Calu3 (cell line): ENCODE measurements around the gene SLMAP. TPM values are rescaled to one million over a fixed set of nuclear protein-coding genes. Genes with fewer than 3 reads are reported as not detected.

Source experiments
- BruUV-seq: library from RNA; stranded (reverse); fragments of 400-500 nt; replicated peaks from 2 replicates; lab custom pipeline; 2021; lab: Mats Ljungman, UMichigan
- CTCF ChIA-PET: fragments of 300-600 bp; sonication (Branson Sonifier 250); formaldehyde crosslinking; loops from one replicate; lab custom pipeline; 2022; ENCODE audit warnings: antibody characterized with exemption; lab: Charles Lee
- DNase-seq: peaks from one replicate; pipeline ENCODE4 v3.0.0; 2022
- H3K27ac Mint-ChIP-seq: one replicate; pipeline ENCODE4 v1.8.0; 2022; ENCODE audit warnings: mixed read lengths; ENCODE audit not compliant: unreplicated experiment
- H3K27me3 Mint-ChIP-seq: one replicate; pipeline ENCODE4 v1.8.0; 2022; ENCODE audit warnings: mixed read lengths; ENCODE audit not compliant: unreplicated experiment
- H3K36me3 Mint-ChIP-seq: one replicate; pipeline ENCODE4 v1.8.0; 2022; ENCODE audit warnings: mild to moderate bottlenecking, moderate library complexity, mixed read lengths; ENCODE audit not compliant: insufficient read depth, unreplicated experiment
- H3K4me1 Mint-ChIP-seq: one replicate; pipeline ENCODE4 v1.8.0; 2022; ENCODE audit warnings: mild to moderate bottlenecking, low read depth, mixed read lengths; ENCODE audit not compliant: unreplicated experiment
- H3K4me3 Mint-ChIP-seq: one replicate; pipeline ENCODE4 v1.8.0; 2022; ENCODE audit warnings: mild to moderate bottlenecking, low read depth, moderate library complexity, mixed read lengths; ENCODE audit not compliant: unreplicated experiment
- H3K9me3 Mint-ChIP-seq: one replicate; pipeline ENCODE4 v1.8.0; 2022; ENCODE audit warnings: low read depth, mixed read lengths; ENCODE audit not compliant: unreplicated experiment
- intact Hi-C: fragments of 100-400 bp; cut with micrococcal nuclease; formaldehyde crosslinking; loops from one replicate; pipeline ENCODE4 v1.10.0; 2022; ENCODE audit not compliant: unreplicated experiment
- total RNA-seq: library from RNA; stranded (reverse); gene quantifications from 2 replicates; pipeline ENCODE4 v1.2.3, GENCODE V29; 2022
- TF ChIP-seq, protein P1 (sequence below): fragments of 200-600 bp; IDR thresholded peaks from one replicate; pipeline ENCODE4 v1.8.0; 2022; ENCODE audit warnings: antibody characterized with exemption; ENCODE audit not compliant: unreplicated experiment

Gene SLMAP
- total RNA-seq, 1 experiment from 2014 or later = 114 TPM

DNA sequence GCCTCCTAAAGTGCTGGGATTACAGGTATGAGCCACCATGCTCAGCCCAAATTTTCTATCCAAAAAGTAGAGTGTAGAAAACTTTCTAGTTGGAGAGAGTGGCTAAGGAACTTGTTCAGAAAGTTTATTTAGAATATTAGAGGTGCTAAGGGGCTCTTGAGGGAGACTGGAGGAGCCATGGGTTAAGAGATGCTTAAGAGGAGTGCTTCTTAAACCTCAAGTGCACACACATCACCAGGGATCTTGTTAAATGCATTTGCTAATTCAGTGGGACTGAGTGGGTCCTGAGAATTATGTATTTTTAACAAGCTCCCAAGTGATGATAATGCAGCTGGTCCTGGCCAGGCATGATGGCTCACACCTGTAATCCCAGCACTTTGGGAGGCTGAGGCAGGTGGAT lies 29.7 kb upstream of the SLMAP start:
- Mint-ChIP-seq H3K27ac (no peak overlapping the region), H3K27me3 (no peaks in the 10 kb centered on the region), H3K9me3 (no peaks in the 10 kb centered on the region), H3K4me3 (no peak overlapping the region), H3K4me1 (peaks cover 17% of the 10 kb centered on the region), H3K36me3 (peaks cover 5% of the 10 kb centered on the region)
- CTCF ChIA-PET = interaction anchor here (0.7 kb wide), 1 partner anchor 20 kb away, joined by 3 read pairs; no protein-coding TSS in a partner anchor
- BruUV-seq = no TSS peak
- TF ChIP-seq, protein P1, sequence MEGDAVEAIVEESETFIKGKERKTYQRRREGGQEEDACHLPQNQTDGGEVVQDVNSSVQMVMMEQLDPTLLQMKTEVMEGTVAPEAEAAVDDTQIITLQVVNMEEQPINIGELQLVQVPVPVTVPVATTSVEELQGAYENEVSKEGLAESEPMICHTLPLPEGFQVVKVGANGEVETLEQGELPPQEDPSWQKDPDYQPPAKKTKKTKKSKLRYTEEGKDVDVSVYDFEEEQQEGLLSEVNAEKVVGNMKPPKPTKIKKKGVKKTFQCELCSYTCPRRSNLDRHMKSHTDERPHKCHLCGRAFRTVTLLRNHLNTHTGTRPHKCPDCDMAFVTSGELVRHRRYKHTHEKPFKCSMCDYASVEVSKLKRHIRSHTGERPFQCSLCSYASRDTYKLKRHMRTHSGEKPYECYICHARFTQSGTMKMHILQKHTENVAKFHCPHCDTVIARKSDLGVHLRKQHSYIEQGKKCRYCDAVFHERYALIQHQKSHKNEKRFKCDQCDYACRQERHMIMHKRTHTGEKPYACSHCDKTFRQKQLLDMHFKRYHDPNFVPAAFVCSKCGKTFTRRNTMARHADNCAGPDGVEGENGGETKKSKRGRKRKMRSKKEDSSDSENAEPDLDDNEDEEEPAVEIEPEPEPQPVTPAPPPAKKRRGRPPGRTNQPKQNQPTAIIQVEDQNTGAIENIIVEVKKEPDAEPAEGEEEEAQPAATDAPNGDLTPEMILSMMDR = no peak
- intact Hi-C loops = no loop called here
- DNase-seq = no peak

DNA sequence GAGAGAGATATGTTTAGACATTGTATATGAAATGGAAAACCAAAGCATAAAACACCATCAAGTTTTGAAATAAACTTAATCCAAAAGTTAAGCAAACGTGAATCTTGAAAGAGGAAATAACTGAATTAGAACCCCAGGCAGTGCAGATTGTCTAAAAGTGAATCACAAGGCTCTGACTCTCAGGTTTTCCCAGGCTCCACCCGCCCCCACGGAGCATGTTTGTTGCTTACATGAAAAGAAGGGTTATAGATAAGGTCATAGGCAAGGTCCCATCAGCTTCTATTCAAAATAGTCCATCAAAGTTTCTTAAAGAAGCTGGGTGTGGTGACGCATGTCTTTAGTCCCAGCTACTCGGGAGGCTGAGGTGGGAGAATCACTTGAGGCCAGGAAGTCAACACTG lies 29.0 kb upstream of the SLMAP start:
- H3K9me3 Mint-ChIP-seq = no peaks in the 10 kb centered on the region
- TF ChIP-seq, protein P1 = no peak
- peaks cover 2% of the 10 kb centered on the region for H3K36me3 Mint-ChIP-seq
- no peaks in the 10 kb centered on the region for H3K27me3 Mint-ChIP-seq
- CTCF ChIA-PET = interaction anchor here (0.6 to 0.7 kb wide), 2 partner anchors 19 to 560 kb away, joined by 3 to 4 read pairs; no protein-coding TSS in a partner anchor
- H3K4me3 Mint-ChIP-seq = no peak overlapping the region
- DNase-seq = no peak
- peaks cover 17% of the 10 kb centered on the region for H3K4me1 Mint-ChIP-seq
- intact Hi-C loops = no loop called here
- BruUV-seq = no TSS peak
- H3K27ac Mint-ChIP-seq = no peak overlapping the region

DNA sequence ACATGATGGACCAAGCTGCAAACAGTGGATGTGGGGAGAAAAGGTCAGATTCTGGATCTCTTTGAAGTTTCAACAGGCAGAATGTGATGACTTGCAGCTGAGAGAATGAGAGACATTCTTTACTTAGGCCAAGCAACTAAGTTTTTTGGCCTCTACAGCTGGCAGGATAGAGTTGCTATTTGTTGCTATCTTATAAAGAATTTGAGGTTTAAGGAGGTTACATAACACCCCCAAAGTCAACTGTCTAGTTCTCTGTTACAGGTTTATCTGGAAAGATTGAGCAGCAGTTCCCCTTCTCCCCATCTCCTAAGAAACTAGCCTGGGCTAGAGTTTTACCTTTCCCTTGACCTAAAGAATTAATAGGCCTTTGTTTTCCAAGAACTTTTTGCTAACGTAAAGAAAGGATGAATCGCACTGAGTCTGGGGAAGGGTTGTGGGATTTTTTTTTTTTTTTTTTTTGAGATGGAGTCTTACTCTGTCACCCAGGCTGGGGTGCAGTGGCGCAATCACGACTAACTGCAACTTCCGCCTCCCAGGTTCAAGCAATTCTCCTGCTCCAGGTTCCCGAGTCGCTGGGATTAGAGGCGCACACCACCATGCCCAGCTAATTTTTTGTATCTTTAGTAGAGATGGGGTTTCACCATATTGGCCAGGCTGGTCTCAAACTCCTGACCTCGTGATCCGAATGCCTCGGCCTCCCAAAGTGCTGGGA lies 26.6 kb upstream of the SLMAP start:
- DNase-seq = no peak
- H3K4me3 Mint-ChIP-seq = no peak overlapping the region
- H3K27ac Mint-ChIP-seq = no peak overlapping the region
- no peaks in the 10 kb centered on the region for H3K9me3 Mint-ChIP-seq
- intact Hi-C loops = no loop called here
- CTCF ChIA-PET = interaction anchor here (0.7 kb wide), 2 partner anchors 13 to 1209 kb away, joined by 4 read pairs; no protein-coding TSS in a partner anchor
- BruUV-seq = no TSS peak
- peaks cover 17% of the 10 kb centered on the region for H3K4me1 Mint-ChIP-seq
- no peaks in the 10 kb centered on the region for H3K27me3 Mint-ChIP-seq
- TF ChIP-seq, protein P1 = no peak
- H3K36me3 Mint-ChIP-seq = no peaks in the 10 kb centered on the region

DNA sequence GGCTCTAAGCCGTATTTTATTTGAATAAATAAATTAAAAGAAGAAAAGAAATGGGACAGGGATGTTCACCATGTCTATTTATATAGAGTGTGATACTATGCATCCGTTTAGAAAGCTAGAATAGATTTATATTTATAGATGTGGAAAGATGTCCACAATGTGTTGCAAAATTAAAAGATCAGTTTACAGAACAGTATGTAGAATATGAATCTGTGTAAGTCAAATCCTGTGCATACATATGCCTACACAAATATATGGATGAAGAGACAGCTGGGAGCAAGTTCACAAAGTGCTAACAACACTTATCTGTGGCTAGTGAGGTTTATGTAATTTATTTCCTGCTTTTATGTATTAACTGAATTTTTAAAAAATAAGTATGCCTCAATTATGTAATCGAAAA lies 25.4 kb upstream of the SLMAP start:
- intact Hi-C loops = no loop called here
- CTCF ChIA-PET = no interaction called here
- Mint-ChIP-seq H3K4me1 (peaks cover 17% of the 10 kb centered on the region), H3K27ac (no peak overlapping the region), H3K9me3 (no peaks in the 10 kb centered on the region), H3K36me3 (no peaks in the 10 kb centered on the region), H3K4me3 (no peak overlapping the region), H3K27me3 (no peaks in the 10 kb centered on the region)
- BruUV-seq = no TSS peak
- no peak for DNase-seq
- TF ChIP-seq, protein P1 = no peak
